Stimulated activated naive CD4-positive, alpha-beta T cell (primary cell): ENCODE measurements around the gene SAG.

Source experiments
- DNase-seq, 6 experiments: peaks; one replicate each; lab custom pipeline; 2025; lab: John Stamatoyannopoulos, UW

The SAG gene

DNA sequence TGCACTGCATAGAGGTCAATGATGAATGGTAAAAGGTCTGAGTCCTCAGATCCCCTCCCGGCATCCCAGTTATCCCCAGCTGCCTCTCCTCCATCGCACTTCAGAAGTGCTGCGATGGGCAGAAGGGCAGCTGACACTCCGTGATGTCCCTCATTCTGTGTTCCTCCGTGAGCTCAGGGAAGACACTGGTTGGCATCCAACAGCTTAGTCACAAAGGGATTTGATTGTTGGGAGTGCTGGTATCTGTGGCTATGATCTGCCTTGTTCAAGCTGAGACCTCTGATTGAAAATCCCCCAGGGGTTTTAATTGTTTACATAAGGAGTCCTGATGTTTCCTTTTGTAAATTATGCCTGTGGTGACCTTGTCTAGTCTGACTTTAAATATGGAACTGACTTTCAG is 19.0 kb upstream of the SAG start:
- no peak for DNase-seq

- no peak for DNase-seq
Measured at GRCh38 chr2:233289648-233290047, 18.0 kb upstream of the SAG start.

DNA sequence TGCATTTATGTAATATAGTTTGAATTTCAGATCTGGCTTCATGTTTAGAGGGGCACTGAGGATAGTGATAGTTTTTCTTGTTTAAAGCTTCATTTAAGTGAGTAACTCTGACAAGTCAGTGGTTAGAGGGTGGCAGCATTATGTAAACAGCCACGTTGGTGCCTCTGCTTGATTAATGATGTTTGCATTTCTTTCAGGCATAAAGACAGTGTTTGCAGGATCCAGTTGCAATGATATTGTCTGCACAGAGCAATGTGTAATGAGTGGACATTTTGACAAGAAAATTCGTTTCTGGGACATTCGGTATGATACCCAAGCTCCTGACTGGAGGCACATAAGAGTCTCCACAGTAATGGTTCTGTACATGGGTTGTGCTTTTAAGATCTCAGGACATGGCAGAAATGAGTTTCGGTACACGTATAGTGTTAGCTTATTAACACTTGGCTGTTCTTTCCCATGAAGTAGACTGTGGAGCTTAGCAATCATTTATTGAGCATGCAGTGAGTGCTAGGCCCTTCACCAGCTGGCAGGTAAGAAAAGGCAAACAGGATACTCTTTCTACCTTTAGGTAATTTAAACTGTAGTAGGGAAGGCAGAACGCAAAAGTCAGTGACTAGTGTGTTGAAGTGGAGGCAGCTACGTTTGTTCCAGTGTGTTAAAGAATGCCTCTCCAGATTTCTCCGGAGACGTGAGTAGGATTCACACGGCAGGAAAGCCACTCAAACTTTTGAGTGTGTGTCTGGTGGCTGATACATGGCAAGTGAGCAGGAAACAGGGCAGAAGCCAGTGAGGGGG is 17.4 kb upstream of the SAG start:
- DNase-seq: no peak

GRCh38 chr2:233295891-233296290 is 11.7 kb upstream of the SAG start:
- no peak for DNase-seq

DNA sequence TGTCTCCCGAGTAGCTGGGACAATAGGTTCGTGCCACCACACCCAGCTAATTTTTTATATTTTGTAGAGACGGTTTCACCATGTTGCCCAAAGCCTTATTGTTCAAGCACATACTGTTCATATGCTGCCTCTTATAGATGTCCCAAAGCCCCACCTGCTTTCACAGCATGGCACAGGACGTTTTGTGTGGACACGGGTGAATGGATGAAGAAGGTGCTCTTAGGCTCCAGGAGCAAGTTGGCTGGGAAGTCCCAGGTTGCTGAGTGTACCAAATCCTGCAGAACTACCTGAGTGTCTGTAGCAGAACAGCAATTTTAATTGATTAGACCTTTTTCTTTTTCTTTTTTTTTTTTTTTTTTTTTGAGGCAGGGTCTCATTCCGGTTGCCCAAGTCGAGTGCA is 10.5 kb upstream of the SAG start:
- no peak for DNase-seq

GRCh38 chr2:233300401-233300800 is 7.2 kb upstream of the SAG start:
- DNase-seq: no peak

- DNase-seq: no peak
Measured at GRCh38 chr2:233301248-233301647, 6.4 kb upstream of the SAG start.

DNA sequence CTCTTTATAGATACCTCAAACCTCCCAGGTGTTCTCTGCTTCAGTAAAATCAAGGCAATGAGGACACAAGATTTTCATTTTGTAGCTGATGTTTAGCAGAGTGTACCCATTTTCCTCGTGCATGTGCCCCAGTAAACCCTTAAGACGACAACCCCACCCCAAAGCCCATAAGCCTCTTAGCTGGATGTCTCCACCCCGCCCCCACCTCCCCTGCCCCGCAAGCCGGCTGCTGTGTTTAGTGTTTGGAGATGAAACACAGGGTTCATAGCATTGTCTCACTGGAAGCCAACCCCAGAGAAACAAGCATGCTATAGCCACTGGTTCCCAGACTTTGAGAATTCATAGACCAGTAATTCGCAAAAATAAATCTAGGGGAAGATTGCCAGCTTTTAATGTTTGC is 5.8 kb upstream of the SAG start:
- DNase-seq: no peak

GRCh38 chr2:233303252-233303651 is 4.4 kb upstream of the SAG start:
- DNase-seq: no peak

GRCh38 chr2:233311241-233311926 is 3.8 kb downstream of the SAG start:
- DNase-seq: no peak

GRCh38 chr2:233312874-233313273 is 5.3 kb downstream of the SAG start:
- no peak for DNase-seq

GRCh38 chr2:233314180-233314925 is 6.7 kb downstream of the SAG start:
- no peak for DNase-seq

GRCh38 chr2:233317196-233317943 is 9.8 kb downstream of the SAG start:
- no peak for DNase-seq

GRCh38 chr2:233319256-233319655 is 11.6 kb downstream of the SAG start:
- DNase-seq: no peak

- no peak for DNase-seq
Measured at GRCh38 chr2:233320470-233320869, 12.9 kb downstream of the SAG start.

DNA sequence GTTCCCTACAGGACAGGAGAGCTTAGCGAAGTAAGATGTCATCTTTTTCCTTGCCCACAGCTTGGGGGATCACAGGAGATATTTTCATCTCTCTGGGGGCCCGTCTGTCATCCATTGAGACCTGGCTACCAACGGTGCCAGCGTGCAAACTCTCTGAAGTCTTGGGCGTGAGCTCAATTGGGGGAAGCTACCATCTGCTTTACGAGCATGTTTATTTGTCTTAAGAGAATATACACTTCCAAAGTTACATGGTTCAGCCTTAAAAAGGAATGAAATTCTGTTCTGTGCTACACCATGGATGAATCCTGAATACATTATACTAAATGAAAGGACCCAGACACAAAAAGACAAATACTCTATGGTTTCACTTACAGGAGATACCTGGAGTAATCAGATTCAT is 13.6 kb downstream of the SAG start:
- no peak for DNase-seq

DNA sequence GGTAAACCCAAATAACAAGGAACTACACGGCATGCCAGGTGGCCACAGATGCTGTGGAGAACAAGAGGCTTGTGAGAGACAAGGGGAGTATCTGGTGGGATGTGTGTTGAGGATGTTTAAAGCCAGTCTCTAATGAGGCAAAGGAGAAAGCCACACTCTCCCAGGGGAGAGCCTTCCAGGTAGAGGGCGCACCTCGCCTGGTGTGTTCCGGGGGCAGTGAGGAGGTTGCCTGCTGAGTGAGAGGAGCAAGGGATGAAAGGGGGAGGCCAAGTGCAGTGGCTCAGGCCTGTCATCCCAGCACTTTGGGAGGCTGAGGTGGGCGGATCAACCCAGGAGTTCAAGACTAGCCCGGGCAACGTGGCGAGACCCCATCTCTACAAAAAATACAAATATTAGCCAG is 16.2 kb downstream of the SAG start:
- no peak for DNase-seq

- no peak for DNase-seq
Measured at GRCh38 chr2:233325256-233325655, 17.6 kb downstream of the SAG start.

- DNase-seq: no peak
Measured at GRCh38 chr2:233325814-233326213, 18.2 kb downstream of the SAG start.

DNA sequence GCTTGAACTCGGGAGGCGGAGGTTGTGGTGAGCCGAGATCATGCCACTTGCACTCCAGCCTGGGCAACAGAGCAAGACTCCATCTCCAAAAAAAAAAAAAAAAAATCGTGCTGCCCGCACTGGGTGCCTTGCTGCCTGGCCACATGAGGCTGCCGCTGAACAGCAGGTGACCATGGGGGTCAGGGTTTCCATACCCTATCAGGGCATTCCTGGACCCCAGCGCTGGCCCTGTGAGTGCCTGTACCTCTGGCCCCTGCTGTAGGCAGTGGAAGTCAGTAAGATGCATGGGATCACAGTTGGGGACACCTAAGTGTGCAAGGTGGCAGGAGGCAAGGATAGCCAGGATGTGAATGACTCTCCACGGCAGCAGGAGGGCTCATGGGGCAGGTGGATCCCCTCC is 18.9 kb downstream of the SAG start:
- no peak for DNase-seq

DNA sequence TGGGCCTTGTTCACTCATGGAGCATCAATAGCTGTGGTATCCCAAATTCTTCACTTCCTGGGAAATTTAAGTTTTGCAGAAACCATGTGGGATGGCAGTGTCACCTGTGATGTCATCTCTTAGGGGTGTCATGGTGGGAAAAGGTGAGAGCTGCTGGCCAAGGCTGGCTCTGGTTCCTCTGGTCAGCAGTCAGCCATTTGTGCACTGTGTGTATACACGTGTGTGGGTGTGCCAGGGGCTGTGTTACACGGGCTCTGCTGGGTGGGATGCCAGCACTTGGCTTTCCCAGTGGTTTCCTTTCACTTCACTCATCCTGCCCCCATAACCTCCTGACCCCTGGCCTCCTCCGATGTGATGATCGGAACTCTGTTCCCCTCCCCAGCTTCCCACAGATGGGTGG is 21.3 kb downstream of the SAG start:
- no peak for DNase-seq

GRCh38 chr2:233329489-233330135 is 22.0 kb downstream of the SAG start:
- no peak for DNase-seq
